HepG2 (cell line): ENCODE data around the gene LCN12. TPM values are rescaled to one million over a fixed set of nuclear protein-coding genes. Genes with fewer than 3 reads are reported as not detected.

Experiments used
- BRCA1 ChIP-seq: sonication (generic); formaldehyde crosslinking; IDR thresholded peaks from 2 replicates; pipeline ENCODE4 v1.4.0; 2020; ENCODE audit warnings: missing genetic modification reagents
- BRD4 ChIP-seq: sonication (generic); formaldehyde crosslinking; IDR thresholded peaks from 2 replicates; pipeline ENCODE4 v1.4.0; 2020; ENCODE audit warnings: missing genetic modification reagents
- CEBPG ChIP-seq: IDR thresholded peaks from 2 replicates; pipeline ENCODE4 v1.6.1; 2016
- EHMT2 ChIP-seq: fragments of 200-600 bp; sonication (generic); IDR thresholded peaks from 2 replicates; pipeline ENCODE4 v1.7.0; 2017; ENCODE audit warnings: antibody characterized with exemption, low read depth, low read length, borderline replicate concordance
- GZF1 ChIP-seq: sonication (generic); formaldehyde crosslinking; IDR thresholded peaks from 2 replicates; pipeline ENCODE4 v1.5.1; 2020; ENCODE audit warnings: mild to moderate bottlenecking, missing genetic modification reagents
- HMG20B ChIP-seq: conservative IDR thresholded peaks from 2 replicates; pipeline ENCODE4 v1.6.1; 2016; ENCODE audit warnings: missing genetic modification reagents, missing compliant biosample characterization
- JUN ChIP-seq: sonication (generic); formaldehyde crosslinking; IDR thresholded peaks from 2 replicates; pipeline ENCODE4 v1.4.0; 2020; ENCODE audit warnings: mild to moderate bottlenecking, missing genetic modification reagents
- JUNB ChIP-seq: sonication (generic); formaldehyde crosslinking; IDR thresholded peaks from 2 replicates; pipeline ENCODE4 v1.8.0; 2022; ENCODE audit warnings: missing genetic modification reagents, mild to moderate bottlenecking, borderline replicate concordance
- KDM6A ChIP-seq: IDR thresholded peaks from 2 replicates; pipeline ENCODE4 v1.6.1; 2016; ENCODE audit warnings: low read depth
- KMT2A ChIP-seq: sonication (generic); formaldehyde crosslinking; IDR thresholded peaks from 2 replicates; pipeline ENCODE4 v1.4.0; 2020; ENCODE audit warnings: missing genetic modification reagents
- MAZ ChIP-seq, 2 experiments: sonication (generic) in 1 of 2; formaldehyde crosslinking in 1 of 2; IDR thresholded peaks; 2 replicates each; pipeline versions ENCODE4 v1.5.0 to v1.6.1; 2012 to 2020; ENCODE audit warnings: low read depth in 2 of 2, mild to moderate bottlenecking in 2 of 2, borderline replicate concordance in 1 of 2, improper control_type of control experiment in 1 of 2, low read length in 1 of 2, missing genetic modification reagents in 1 of 2, moderate library complexity in 1 of 2
- MTA1 ChIP-seq: sonication (generic); formaldehyde crosslinking; IDR thresholded peaks from 2 replicates; pipeline ENCODE4 v1.4.0; 2020; ENCODE audit warnings: missing genetic modification reagents, mild to moderate bottlenecking, borderline replicate concordance
- NCOA5 ChIP-seq: sonication (generic); formaldehyde crosslinking; IDR thresholded peaks from 2 replicates; pipeline ENCODE4 v1.4.0; 2020; ENCODE audit warnings: missing genetic modification reagents
- NR2F6 ChIP-seq, 2 experiments: IDR thresholded peaks; 2 replicates each; pipeline ENCODE4 v1.6.1; 2016; ENCODE audit warnings: antibody characterized with exemption in 1 of 2, mild to moderate bottlenecking in 1 of 2
- RCOR2 ChIP-seq: IDR thresholded peaks from 2 replicates; pipeline ENCODE4 v1.6.1; 2016; ENCODE audit warnings: missing biosample characterization, missing genetic modification reagents
- SAFB2 ChIP-seq: sonication (generic); formaldehyde crosslinking; IDR thresholded peaks from 2 replicates; pipeline ENCODE4 v1.5.1; 2020; ENCODE audit warnings: missing genetic modification reagents, low read depth, mild to moderate bottlenecking, borderline replicate concordance
- ZBTB1 ChIP-seq: sonication (generic); formaldehyde crosslinking; IDR thresholded peaks from 2 replicates; pipeline ENCODE4 v1.4.0; 2020; ENCODE audit warnings: missing genetic modification reagents, borderline replicate concordance
- ZNF121 ChIP-seq: sonication (generic); formaldehyde crosslinking; IDR thresholded peaks from 2 replicates; pipeline ENCODE4 v1.5.0; 2020; ENCODE audit warnings: mild to moderate bottlenecking, missing genetic modification reagents
- ZNF263 ChIP-seq: sonication (generic); formaldehyde crosslinking; IDR thresholded peaks from 2 replicates; pipeline ENCODE4 v1.4.0; 2020; ENCODE audit warnings: missing genetic modification reagents
- ZNF296 ChIP-seq: sonication (generic); formaldehyde crosslinking; conservative IDR thresholded peaks from 2 replicates; pipeline ENCODE4 v1.5.0; 2020; ENCODE audit warnings: mild to moderate bottlenecking, missing genetic modification reagents
- ZNF766 ChIP-seq: sonication (generic); formaldehyde crosslinking; IDR thresholded peaks from 2 replicates; pipeline ENCODE4 v1.5.0; 2020; ENCODE audit warnings: missing genetic modification reagents, borderline replicate concordance
- ZSCAN20 ChIP-seq: sonication (generic); formaldehyde crosslinking; IDR thresholded peaks from 2 replicates; pipeline ENCODE4 v1.4.0; 2020; ENCODE audit warnings: missing genetic modification reagents, mild to moderate bottlenecking, borderline replicate concordance
- polyA plus RNA-seq, 8 experiments: library from polyadenylated mRNA; depleted of rRNA in 3 of 8; stranded (reverse) in 7 of 8; unstranded in 1 of 8; fragments of >200 nt; fragmentation: Illumina TruSeq in 4 of 8; extraction: Trizol in 4 of 8; gene quantifications; 2 replicates each; pipeline versions ENCODE4 v1.2.1 to v1.2.3, GENCODE V29; 2011 to 2016; ENCODE audit warnings: low read depth in 4 of 8, missing spikeins in 1 of 8, mixed read lengths in 1 of 8; ENCODE audit not compliant: insufficient read depth in 1 of 8
- total RNA-seq, 5 experiments: library from RNA; depleted of rRNA; stranded (reverse); fragments of >200 nt; fragmentation: Illumina TruSeq; extraction: Trizol; gene quantifications; 2 replicates each; pipeline ENCODE4 v1.2.3, GENCODE V29; 2016; ENCODE audit warnings: low read depth in 1 of 5
- TF ChIP-seq, protein P1 (sequence below): sonication (generic); formaldehyde crosslinking; IDR thresholded peaks from 2 replicates; pipeline ENCODE4 v1.8.1; 2023; ENCODE audit warnings: mild to moderate bottlenecking, inconsistent platforms, moderate library complexity, missing genetic modification reagents, borderline replicate concordance
- TF ChIP-seq, protein P2 (sequence below): sonication (generic); formaldehyde crosslinking; IDR thresholded peaks from 2 replicates; pipeline ENCODE4 v1.4.0; 2020; ENCODE audit warnings: mild to moderate bottlenecking, missing genetic modification reagents, borderline replicate concordance
- TF ChIP-seq, protein P3 (sequence below): IDR thresholded peaks from 2 replicates; pipeline ENCODE4 v1.6.1; 2016; ENCODE audit warnings: mild to moderate bottlenecking, missing biosample characterization, missing genetic modification reagents

LCN12 gene
- total and polyA plus RNA-seq, 2 of the 13 experiments (the other 11 are each of a cell fraction or from before 2014, with no cell fraction given), result 3.4 to 6.9 TPM

DNA sequence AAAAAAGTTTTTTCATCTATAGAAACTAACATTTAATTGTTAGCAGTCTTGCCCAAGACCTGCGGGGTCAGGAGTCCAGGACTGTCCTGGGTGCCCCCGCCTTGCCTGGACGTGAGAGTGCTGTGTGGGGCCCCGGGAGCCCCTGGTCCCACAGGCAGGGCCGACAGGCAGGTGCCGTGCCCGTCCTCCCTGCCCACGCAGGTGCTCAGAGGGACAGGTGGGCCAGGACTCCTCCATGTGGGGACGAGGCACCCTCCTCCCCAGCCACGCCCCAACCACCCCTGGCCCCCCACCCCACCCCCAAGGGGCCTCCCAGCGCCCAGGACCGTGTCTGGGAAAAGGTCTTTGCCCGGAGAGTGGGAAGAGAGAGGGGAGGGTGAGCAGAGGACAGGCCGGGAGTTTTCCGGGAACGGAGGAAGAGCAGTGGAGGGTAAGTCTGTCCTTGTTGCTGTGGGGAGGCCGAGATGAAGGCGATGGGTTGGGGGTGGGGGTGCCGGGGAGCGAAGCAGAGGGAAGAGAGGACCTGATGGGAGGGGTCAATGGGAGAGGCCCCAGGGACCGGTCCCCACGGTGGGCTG, 2.7 kb upstream of the LCN12 start (continued):
- TF ChIP-seq NR2F6 (IDR thresholded peaks at IDR 0.05), result no peak
- TF ChIP-seq NR2F6 (CRISPR knock-in tag; IDR thresholded peaks at IDR 0.05), result no peak
- TF ChIP-seq CEBPG (CRISPR knock-in tag), result peak; percentile 67
- 0 out of 2 replicates have a peak, but pooled peaks have one; percentile 39 for TF ChIP-seq GZF1 (CRISPR knock-in tag)
- TF ChIP-seq ZNF766 (CRISPR knock-in tag), result 0 out of 2 replicates have a peak, but pooled peaks have one; percentile 33
- no peak for TF ChIP-seq ZBTB1 (CRISPR knock-in tag)
- 0 out of 2 replicates have a peak, but pooled peaks have one; percentile 34 for TF ChIP-seq MTA1
- TF ChIP-seq ZSCAN20 (CRISPR knock-in tag), result no peak
- no peak for TF ChIP-seq BRCA1 (CRISPR knock-in tag)
- TF ChIP-seq, protein P1, sequence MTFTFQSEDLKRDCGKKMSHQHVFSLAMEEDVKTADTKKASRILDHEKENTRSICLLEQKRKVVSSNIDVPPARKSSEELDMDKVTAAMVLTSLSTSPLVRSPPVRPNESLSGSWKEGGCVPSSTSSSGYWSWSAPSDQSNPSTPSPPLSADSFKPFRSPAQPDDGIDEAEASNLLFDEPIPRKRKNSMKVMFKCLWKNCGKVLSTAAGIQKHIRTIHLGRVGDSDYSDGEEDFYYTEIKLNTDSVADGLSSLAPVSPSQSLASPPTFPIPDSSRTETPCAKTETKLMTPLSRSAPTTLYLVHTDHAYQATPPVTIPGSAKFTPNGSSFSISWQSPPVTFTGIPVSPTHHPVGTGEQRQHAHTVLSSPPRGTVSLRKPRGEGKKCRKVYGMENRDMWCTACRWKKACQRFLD, result no peak
- TF ChIP-seq ZNF121 (CRISPR knock-in tag), result no peak
- TF ChIP-seq, protein P2, sequence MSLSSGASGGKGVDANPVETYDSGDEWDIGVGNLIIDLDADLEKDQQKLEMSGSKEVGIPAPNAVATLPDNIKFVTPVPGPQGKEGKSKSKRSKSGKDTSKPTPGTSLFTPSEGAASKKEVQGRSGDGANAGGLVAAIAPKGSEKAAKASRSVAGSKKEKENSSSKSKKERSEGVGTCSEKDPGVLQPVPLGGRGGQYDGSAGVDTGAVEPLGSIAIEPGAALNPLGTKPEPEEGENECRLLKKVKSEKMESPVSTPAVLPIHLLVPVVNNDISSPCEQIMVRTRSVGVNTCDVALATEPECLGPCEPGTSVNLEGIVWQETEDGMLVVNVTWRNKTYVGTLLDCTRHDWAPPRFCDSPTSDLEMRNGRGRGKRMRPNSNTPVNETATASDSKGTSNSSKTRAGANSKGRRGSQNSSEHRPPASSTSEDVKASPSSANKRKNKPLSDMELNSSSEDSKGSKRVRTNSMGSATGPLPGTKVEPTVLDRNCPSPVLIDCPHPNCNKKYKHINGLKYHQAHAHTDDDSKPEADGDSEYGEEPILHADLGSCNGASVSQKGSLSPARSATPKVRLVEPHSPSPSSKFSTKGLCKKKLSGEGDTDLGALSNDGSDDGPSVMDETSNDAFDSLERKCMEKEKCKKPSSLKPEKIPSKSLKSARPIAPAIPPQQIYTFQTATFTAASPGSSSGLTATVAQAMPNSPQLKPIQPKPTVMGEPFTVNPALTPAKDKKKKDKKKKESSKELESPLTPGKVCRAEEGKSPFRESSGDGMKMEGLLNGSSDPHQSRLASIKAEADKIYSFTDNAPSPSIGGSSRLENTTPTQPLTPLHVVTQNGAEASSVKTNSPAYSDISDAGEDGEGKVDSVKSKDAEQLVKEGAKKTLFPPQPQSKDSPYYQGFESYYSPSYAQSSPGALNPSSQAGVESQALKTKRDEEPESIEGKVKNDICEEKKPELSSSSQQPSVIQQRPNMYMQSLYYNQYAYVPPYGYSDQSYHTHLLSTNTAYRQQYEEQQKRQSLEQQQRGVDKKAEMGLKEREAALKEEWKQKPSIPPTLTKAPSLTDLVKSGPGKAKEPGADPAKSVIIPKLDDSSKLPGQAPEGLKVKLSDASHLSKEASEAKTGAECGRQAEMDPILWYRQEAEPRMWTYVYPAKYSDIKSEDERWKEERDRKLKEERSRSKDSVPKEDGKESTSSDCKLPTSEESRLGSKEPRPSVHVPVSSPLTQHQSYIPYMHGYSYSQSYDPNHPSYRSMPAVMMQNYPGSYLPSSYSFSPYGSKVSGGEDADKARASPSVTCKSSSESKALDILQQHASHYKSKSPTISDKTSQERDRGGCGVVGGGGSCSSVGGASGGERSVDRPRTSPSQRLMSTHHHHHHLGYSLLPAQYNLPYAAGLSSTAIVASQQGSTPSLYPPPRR (CRISPR knock-in tag), result 0 out of 2 replicates have a peak, but pooled peaks have one; percentile 35
- no peak for TF ChIP-seq NCOA5 (CRISPR knock-in tag)
- 0 out of 2 replicates have a peak, but pooled peaks have one; percentile 30 for TF ChIP-seq ZNF296
- TF ChIP-seq HMG20B, result no peak
- TF ChIP-seq KMT2A, result no peak
- TF ChIP-seq EHMT2, result no peak
- TF ChIP-seq RCOR2 (CRISPR knock-in tag), result no peak
- TF ChIP-seq ZNF263 (CRISPR knock-in tag), result peak; percentile 97
- TF ChIP-seq SAFB2 (CRISPR knock-in tag), result no peak
- TF ChIP-seq, protein P3, sequence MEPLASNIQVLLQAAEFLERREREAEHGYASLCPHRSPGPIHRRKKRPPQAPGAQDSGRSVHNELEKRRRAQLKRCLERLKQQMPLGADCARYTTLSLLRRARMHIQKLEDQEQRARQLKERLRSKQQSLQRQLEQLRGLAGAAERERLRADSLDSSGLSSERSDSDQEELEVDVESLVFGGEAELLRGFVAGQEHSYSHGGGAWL (CRISPR knock-in tag), result no peak
- peak; percentile 41; the same call in 1 of the 2 replicates for TF ChIP-seq KDM6A (CRISPR knock-in tag)
- TF ChIP-seq JUN (CRISPR knock-in tag), result no peak
- TF ChIP-seq JUNB (CRISPR knock-in tag), result no peak
- peak; percentile 29; the same call in 1 of the 2 replicates for TF ChIP-seq BRD4 (CRISPR knock-in tag)
- TF ChIP-seq MAZ (IDR thresholded peaks at IDR 0.05; ENCODE audit: borderline replicate concordance, low read depth, low read length), result no peak
- TF ChIP-seq MAZ (CRISPR knock-in tag; IDR thresholded peaks at IDR 0.05; ENCODE audit: low read depth), result 0 out of 2 replicates have a peak, but pooled peaks have one; percentile 19
